Fibroblast of mammary gland (primary cell): ENCODE results near the gene SLC39A11.
"Not testable (repeated sequence)": the region's sequence is repeated elsewhere in the genome, so short reads cannot be mapped to it uniquely, and the experiment has no call there.

ENCODE experiments used
- DNase-seq: peaks from one replicate; pipeline ENCODE4 v3.0.0-alpha.2; 2010; ENCODE audit warnings: low read depth
- H3K4me3 ChIP-seq: 2 replicates; pipeline ENCODE4 v1.5.1; 2011; ENCODE audit warnings: low read depth, mild to moderate bottlenecking, low read length, moderate library complexity; ENCODE audit not compliant: control insufficient read depth
- CTCF ChIP-seq: conservative IDR thresholded peaks from 2 replicates; pipeline ENCODE4 v1.5.1; 2011; ENCODE audit warnings: low read depth, low read length, inconsistent platforms; ENCODE audit not compliant: control insufficient read depth, insufficient read depth

SLC39A11 gene

GRCh38 chr17:73100363-73100762, 7.9 kb upstream of the SLC39A11 start:
- no peak overlapping the region for H3K4me3 ChIP-seq
- no peak for TF ChIP-seq CTCF
- DNase-seq, result no peak

GRCh38 chr17:73099511-73099910, 7.0 kb upstream of the SLC39A11 start:
- H3K4me3 ChIP-seq, result no peak overlapping the region
- no peak for DNase-seq
- TF ChIP-seq CTCF, result no peak

- no peak for DNase-seq
- TF ChIP-seq CTCF, result no peak
- H3K4me3 ChIP-seq, result no peak overlapping the region
These were observed 6.4 kb upstream of the SLC39A11 start for GRCh38 chr17:73098919-73099318.

GRCh38 chr17:73097973-73098765, 5.7 kb upstream of the SLC39A11 start:
- not testable (repeated sequence) for H3K4me3 ChIP-seq, DNase-seq

- no peak overlapping the region for H3K4me3 ChIP-seq
- no peak for TF ChIP-seq CTCF
- peak; percentile 31 for DNase-seq
These were observed 4.4 kb upstream of the SLC39A11 start for GRCh38 chr17:73096866-73097265.

GRCh38 chr17:73096211-73096610, 3.7 kb upstream of the SLC39A11 start:
- DNase-seq, result no peak
- no peak overlapping the region for H3K4me3 ChIP-seq
- no peak for TF ChIP-seq CTCF

- DNase-seq, result no peak
- TF ChIP-seq CTCF, result no peak
- H3K4me3 ChIP-seq, result peak overlapping the region; percentile 79
These were observed 798 bp upstream of the SLC39A11 start for GRCh38 chr17:73093286-73093685.
